Lung (tissue), 12 donors: ENCODE results near the gene SPAG6. TPM values are rescaled to one million over a fixed set of nuclear protein-coding genes. Genes with fewer than 3 reads are reported as not detected.
A peak's percentile ranks its signal among the peaks of the same experiment; 100 is the strongest.

Experiments used
- ATAC-seq: fragments of 200-7000 bp; cut with Tn5 transposase; one replicate; pipeline ENCODE4 v1.9.1; 2020; ENCODE audit warnings: moderate number of reproducible peaks; ENCODE audit not compliant: insufficient read depth, low FRiP score
- DNase-seq, 3 donors: peaks; one replicate each; pipeline ENCODE4 v3.0.0-alpha.2; 2013 to 2017
- H3K27ac ChIP-seq, 2 donors: one replicate each; pipeline ENCODE4 v1.5.1; 2013; ENCODE audit warnings: mild to moderate bottlenecking in 2 of 2, moderate library complexity in 2 of 2, control low read depth in 1 of 2, inconsistent platforms in 1 of 2, low read depth in 1 of 2, low read length in 1 of 2
- H3K27me3 ChIP-seq, 3 donors: one replicate each; pipeline ENCODE4 v1.5.1; 2013; ENCODE audit warnings: low read length in 2 of 3; ENCODE audit not compliant: control insufficient read depth in 3 of 3, insufficient read depth in 3 of 3
- H3K36me3 ChIP-seq, 4 donors: one replicate each; pipeline ENCODE4 v1.5.1; 2013; ENCODE audit warnings: low read length in 4 of 4, mild to moderate bottlenecking in 1 of 4, moderate library complexity in 1 of 4; ENCODE audit not compliant: control insufficient read depth in 4 of 4, insufficient read depth in 4 of 4
- H3K4me1 ChIP-seq, 5 donors: one replicate each; pipeline ENCODE4 v1.5.1; 2013; ENCODE audit warnings: low read length in 5 of 5, mild to moderate bottlenecking in 2 of 5, moderate library complexity in 1 of 5; ENCODE audit not compliant: control insufficient read depth in 5 of 5, insufficient read depth in 5 of 5
- H3K4me3 ChIP-seq: one replicate; pipeline ENCODE4 v1.5.1; 2013; ENCODE audit warnings: mild to moderate bottlenecking, control low read depth, moderate library complexity
- H3K9ac ChIP-seq, 2 donors: one replicate each; pipeline ENCODE4 v1.5.1; 2013; ENCODE audit warnings: low read length in 2 of 2, control low read depth in 1 of 2; ENCODE audit not compliant: insufficient read depth in 1 of 2
- H3K9me3 ChIP-seq, 4 donors: one replicate each; pipeline ENCODE4 v1.5.1; 2013; ENCODE audit warnings: low read length in 3 of 4, mild to moderate bottlenecking in 1 of 4, moderate library complexity in 1 of 4; ENCODE audit not compliant: control insufficient read depth in 4 of 4, insufficient read depth in 3 of 4
- CTCF ChIP-seq: IDR thresholded peaks from 2 replicates; pipeline ENCODE4 v1.5.1; 2012; ENCODE audit warnings: mild to moderate bottlenecking; ENCODE audit errors: control extremely low read depth, extremely low read depth
- WGBS, 2 donors: extraction: QIAGEN DNeasy Blood & Tissue Kit; methylation state at CpG; one replicate each; pipeline ENCODE4 v1.1.7; 2013; 5-methylcytosine and 5-hydroxymethylcytosine counted together
- polyA plus RNA-seq, 2 donors: library from polyadenylated mRNA; stranded (reverse); fragments of 200-250 nt; gene quantifications; one replicate each; pipeline ENCODE4 v1.2.1, GENCODE V29; 2013
- total RNA-seq, 2 donors: library from RNA; depleted of rRNA in 1 of 2; stranded (reverse); fragments of >200 nt in 1 of 2; gene quantifications; one replicate each; pipeline ENCODE4 v1.2.1, GENCODE V29; 2014 to 2021
- donor health status: control.
- donor health status: control.
- donor health status: Bipolar disorder and iron deficiency.
- donor health status: healthy.
- donor health status: DM: yes; HTN: yes; CAD: no.

SPAG6 gene
- total and polyA plus RNA-seq, 4 donors, result 12.2 to 40.1 (median 23.6) TPM

GRCh38 chr10:22338185-22338900 is 7.0 kb upstream of the SPAG6 start:
- ATAC-seq, result no peak
- DNase-seq, result peak in 2 of 3 donors; percentile 24 to 69
- Histone ChIP-seq H3K36me3 (no peaks in the 10 kb centered on the region), H3K4me3 (no peak overlapping the region), H3K27me3 (peaks cover 0 to 79% (median 73%) of the 10 kb centered on the region in 3 donors), H3K27ac (no peak overlapping the region), H3K4me1 (peaks cover 0 to 39% (median 3%) of the 10 kb centered on the region in 5 donors), H3K9ac (no peak overlapping the region), H3K9me3 (peaks cover 0 to 10% (median 0%) of the 10 kb centered on the region in 4 donors)
- no peak for TF ChIP-seq CTCF
- WGBS, 2 donors, result 14 to 19% methylated on average over 9 of the region's 9 CpGs

GRCh38 chr10:22338931-22339330 is 6.4 kb upstream of the SPAG6 start:
- peaks cover 0 to 7% (median 0%) of the 10 kb centered on the region in 4 donors for H3K9me3 ChIP-seq
- H3K9ac ChIP-seq, result no peak overlapping the region
- H3K27ac ChIP-seq, result no peak overlapping the region
- no peaks in the 10 kb centered on the region for H3K36me3 ChIP-seq
- peaks cover 0 to 79% (median 73%) of the 10 kb centered on the region in 3 donors for H3K27me3 ChIP-seq
- TF ChIP-seq CTCF, result no peak
- H3K4me1 ChIP-seq, result peaks cover 0 to 33% (median 3%) of the 10 kb centered on the region in 5 donors
- no peak overlapping the region for H3K4me3 ChIP-seq
- ATAC-seq (no peak), DNase-seq (no peak)

GRCh38 chr10:22339761-22340328 is 5.5 kb upstream of the SPAG6 start:
- Histone ChIP-seq H3K27me3 (peaks cover 0 to 80% (median 75%) of the 10 kb centered on the region in 3 donors), H3K27ac (no peak overlapping the region), H3K9me3 (peaks cover 0 to 6% (median 0%) of the 10 kb centered on the region in 4 donors), H3K9ac (peak overlapping the region in 1 of 2 donors; percentile 59), H3K4me3 (no peak overlapping the region), H3K4me1 (peaks cover 0 to 24% (median 3%) of the 10 kb centered on the region in 5 donors), H3K36me3 (no peaks in the 10 kb centered on the region)
- no peak for TF ChIP-seq CTCF
- DNase-seq, result peak in 1 of 3 donors; percentile 16
- no peak for ATAC-seq
- WGBS, 2 donors, result 1 to 2% methylated on average over 13 of the region's 13 CpGs
